SU-DHL-6 (cell line): ENCODE results near the gene CELA2B.
"Not testable (repeated sequence)": the region's sequence is repeated elsewhere in the genome, so short reads cannot be mapped to it uniquely, and the experiment has no call there.

ENCODE experiments used
- CTCF ChIP-seq: fragments of 200-600 bp; sonication (generic); IDR thresholded peaks from one replicate; pipeline ENCODE4 v1.5.1; 2017; ENCODE audit warnings: antibody characterized with exemption, mild to moderate bottlenecking, low read length, moderate library complexity; ENCODE audit not compliant: insufficient read depth, poor library complexity, severe bottlenecking
- EZH2phosphoT487 ChIP-seq: fragments of 200-600 bp; sonication (generic), shearing (Covaris generic); conservative IDR thresholded peaks from 2 replicates; pipeline ENCODE4 v1.6.1; 2018; ENCODE audit warnings: mild to moderate bottlenecking, antibody characterized with exemption, low read length, moderate library complexity, mixed read lengths

GRCh38 chr1:15484443-15484842 lies 8.5 kb downstream of the CELA2B start:
- not testable (repeated sequence) for TF ChIP-seq CTCF, EZH2phosphoT487
